HK-2 (cell line): ENCODE results near the gene TSSK2.

Experiments used
- DNase-seq: peaks from one replicate; pipeline ENCODE4 v3.0.0-alpha.2; 2018; ENCODE audit not compliant: unreplicated experiment

Gene TSSK2

GRCh38 chr22:19106886-19107729, 24.0 kb upstream of the TSSK2 start:
- no peak for DNase-seq

GRCh38 chr22:19107730-19108074, 23.4 kb upstream of the TSSK2 start:
- DNase-seq: no peak

GRCh38 chr22:19108807-19109197, 22.3 kb upstream of the TSSK2 start:
- no peak for DNase-seq

GRCh38 chr22:19109198-19110063, 21.7 kb upstream of the TSSK2 start:
- DNase-seq: no peak

- DNase-seq: no peak
Measured at GRCh38 chr22:19110064-19110458, 21.0 kb upstream of the TSSK2 start.

GRCh38 chr22:19110646-19111045, 20.5 kb upstream of the TSSK2 start:
- no peak for DNase-seq

- no peak for DNase-seq
Measured at GRCh38 chr22:19111140-19111539, 20.0 kb upstream of the TSSK2 start.

GRCh38 chr22:19111584-19111983, 19.5 kb upstream of the TSSK2 start:
- DNase-seq: no peak

- DNase-seq: no peak
Measured at GRCh38 chr22:19113429-19113828, 17.7 kb upstream of the TSSK2 start.

GRCh38 chr22:19114984-19115552, 16.0 kb upstream of the TSSK2 start:
- no peak for DNase-seq

GRCh38 chr22:19115628-19116027, 15.5 kb upstream of the TSSK2 start:
- DNase-seq: no peak

GRCh38 chr22:19117111-19117512, 14.0 kb upstream of the TSSK2 start:
- DNase-seq: no peak

GRCh38 chr22:19118329-19118880, 12.7 kb upstream of the TSSK2 start:
- no peak for DNase-seq

- DNase-seq: no peak
Measured at GRCh38 chr22:19119949-19120348, 11.2 kb upstream of the TSSK2 start.

- DNase-seq: peak; percentile 74
Measured at GRCh38 chr22:19120829-19121630, 10.1 kb upstream of the TSSK2 start.

GRCh38 chr22:19121631-19122142, 9.4 kb upstream of the TSSK2 start:
- DNase-seq: peak; percentile 56

GRCh38 chr22:19122143-19122751, 8.9 kb upstream of the TSSK2 start, which contains the start of gene DGCR2:
Gene DGCR2 (minus strand): TSS chr22:19122412. CDS start chr22:19122206, 206 bp downstream.
- peak; percentile 93 for DNase-seq

GRCh38 chr22:19122752-19123492, 8.2 kb upstream of the TSSK2 start:
- no peak for DNase-seq

GRCh38 chr22:19123936-19124335, 7.2 kb upstream of the TSSK2 start:
- DNase-seq: no peak

- no peak for DNase-seq
Measured at GRCh38 chr22:19124377-19124776, 6.7 kb upstream of the TSSK2 start.
